ENCODE data around the gene HLX.

- no peak for TF ChIP-seq CTCF (IDR thresholded peaks at IDR 0.05)
- TF ChIP-seq POLR2A (IDR thresholded peaks at IDR 0.05), result no peak
- no peak for TF ChIP-seq EP300 (IDR thresholded peaks at IDR 0.05)
- no peak for TF ChIP-seq POLR2AphosphoS5 (IDR thresholded peaks at IDR 0.05)
These were observed 15.0 kb downstream of the HLX start for GRCh38 chr1:220894025-220894923.

Measured in stomach (tissue), 4 donors.